Cardiac muscle cell (in vitro differentiated cells and primary cell): ENCODE results near the gene SELENOM. TPM values are rescaled to one million over a fixed set of nuclear protein-coding genes. Genes with fewer than 3 reads are reported as not detected.

Experiments
- DNase-seq, 2 donors: peaks; one replicate each; pipeline versions ENCODE4 v3.0.0 to v3.0.0-alpha.2; 2010 to 2017; ENCODE audit warnings: low read depth in 1 of 2, low spot score in 1 of 2
- H3K27ac ChIP-seq: fragments of 200-600 bp; sonication (generic); 2 replicates; pipeline ENCODE4 v1.5.1; 2016
- H3K27me3 ChIP-seq: fragments of 200-600 bp; sonication (generic); 2 replicates; pipeline ENCODE4 v1.6.0; 2016; ENCODE audit warnings: control low read depth
- H3K36me3 ChIP-seq: fragments of 200-600 bp; sonication (generic); 2 replicates; pipeline ENCODE4 v1.5.1; 2016; ENCODE audit warnings: control low read depth
- H3K4me1 ChIP-seq: fragments of 200-600 bp; sonication (generic); 2 replicates; pipeline ENCODE4 v1.8.1; 2017; ENCODE audit warnings: low read depth, mild to moderate bottlenecking, mixed run types
- H3K4me3 ChIP-seq: fragments of 200-600 bp; sonication (generic); 2 replicates; pipeline ENCODE4 v1.5.1; 2016; ENCODE audit warnings: mild to moderate bottlenecking
- H3K9me3 ChIP-seq: fragments of 200-600 bp; sonication (generic); 2 replicates; pipeline ENCODE4 v1.5.1; 2017; ENCODE audit warnings: low read depth, mild to moderate bottlenecking, control low read depth
- polyA plus RNA-seq: library from polyadenylated mRNA; unstranded; fragments of >200 nt; fragmentation: Nextera tagmentation; extraction: Ambion mirVana; gene quantifications from 2 replicates; pipeline ENCODE4 v1.2.1, GENCODE V29; 2016
- total RNA-seq: library from RNA; depleted of rRNA; stranded (reverse); fragments of >200 nt; gene quantifications from 2 replicates; pipeline ENCODE4 v1.2.3, GENCODE V29; 2016
- TF ChIP-seq, protein P1 (sequence below): IDR thresholded peaks from 2 replicates; pipeline ENCODE4 v1.5.1; 2012; ENCODE audit warnings: low read depth, mild to moderate bottlenecking, low read length

SELENOM gene
- total and polyA plus RNA-seq, 2 experiments from 2014 or later: 84.0 to 88.8 TPM

DNA sequence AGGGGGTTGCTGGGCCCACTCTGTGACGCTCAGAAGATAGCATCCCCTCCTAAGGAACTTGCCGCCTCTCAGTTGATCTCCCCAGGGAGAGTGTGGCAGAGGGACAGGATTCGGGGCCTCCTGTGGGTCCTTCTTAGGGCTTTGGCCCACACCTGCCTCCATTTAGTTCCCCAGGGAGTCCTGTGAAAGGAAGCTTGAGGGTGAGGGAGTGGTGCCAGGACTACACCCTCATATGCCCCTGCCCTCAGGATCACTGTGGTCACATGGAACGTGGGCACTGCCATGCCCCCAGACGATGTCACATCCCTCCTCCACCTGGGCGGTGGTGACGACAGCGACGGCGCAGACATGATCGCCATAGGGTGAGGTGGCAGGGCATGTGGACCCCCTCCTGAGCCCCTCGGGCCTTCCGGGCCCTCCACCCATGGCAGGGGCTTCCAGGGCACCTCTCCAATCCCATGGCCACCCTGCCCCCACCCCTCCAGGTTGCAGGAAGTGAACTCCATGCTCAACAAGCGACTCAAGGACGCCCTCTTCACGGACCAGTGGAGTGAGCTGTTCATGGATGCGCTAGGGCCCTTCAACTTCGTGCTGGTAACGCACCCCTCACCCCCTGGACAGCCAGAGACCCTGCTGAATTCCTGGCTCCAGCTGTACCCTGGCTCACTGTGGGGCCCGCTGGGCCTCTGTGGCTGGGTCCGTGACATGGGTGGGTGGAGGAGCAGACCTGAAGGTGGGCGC lies 18.9 kb upstream of the SELENOM start:
- TF ChIP-seq, protein P1, sequence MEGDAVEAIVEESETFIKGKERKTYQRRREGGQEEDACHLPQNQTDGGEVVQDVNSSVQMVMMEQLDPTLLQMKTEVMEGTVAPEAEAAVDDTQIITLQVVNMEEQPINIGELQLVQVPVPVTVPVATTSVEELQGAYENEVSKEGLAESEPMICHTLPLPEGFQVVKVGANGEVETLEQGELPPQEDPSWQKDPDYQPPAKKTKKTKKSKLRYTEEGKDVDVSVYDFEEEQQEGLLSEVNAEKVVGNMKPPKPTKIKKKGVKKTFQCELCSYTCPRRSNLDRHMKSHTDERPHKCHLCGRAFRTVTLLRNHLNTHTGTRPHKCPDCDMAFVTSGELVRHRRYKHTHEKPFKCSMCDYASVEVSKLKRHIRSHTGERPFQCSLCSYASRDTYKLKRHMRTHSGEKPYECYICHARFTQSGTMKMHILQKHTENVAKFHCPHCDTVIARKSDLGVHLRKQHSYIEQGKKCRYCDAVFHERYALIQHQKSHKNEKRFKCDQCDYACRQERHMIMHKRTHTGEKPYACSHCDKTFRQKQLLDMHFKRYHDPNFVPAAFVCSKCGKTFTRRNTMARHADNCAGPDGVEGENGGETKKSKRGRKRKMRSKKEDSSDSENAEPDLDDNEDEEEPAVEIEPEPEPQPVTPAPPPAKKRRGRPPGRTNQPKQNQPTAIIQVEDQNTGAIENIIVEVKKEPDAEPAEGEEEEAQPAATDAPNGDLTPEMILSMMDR: no peak
- Histone ChIP-seq H3K36me3 (no peaks in the 10 kb centered on the region), H3K4me1 (peaks cover 14% of the 10 kb centered on the region), H3K27ac (no peak overlapping the region), H3K9me3 (no peaks in the 10 kb centered on the region), H3K27me3 (no peaks in the 10 kb centered on the region), H3K4me3 (no peak overlapping the region)
- no peak for DNase-seq

DNA sequence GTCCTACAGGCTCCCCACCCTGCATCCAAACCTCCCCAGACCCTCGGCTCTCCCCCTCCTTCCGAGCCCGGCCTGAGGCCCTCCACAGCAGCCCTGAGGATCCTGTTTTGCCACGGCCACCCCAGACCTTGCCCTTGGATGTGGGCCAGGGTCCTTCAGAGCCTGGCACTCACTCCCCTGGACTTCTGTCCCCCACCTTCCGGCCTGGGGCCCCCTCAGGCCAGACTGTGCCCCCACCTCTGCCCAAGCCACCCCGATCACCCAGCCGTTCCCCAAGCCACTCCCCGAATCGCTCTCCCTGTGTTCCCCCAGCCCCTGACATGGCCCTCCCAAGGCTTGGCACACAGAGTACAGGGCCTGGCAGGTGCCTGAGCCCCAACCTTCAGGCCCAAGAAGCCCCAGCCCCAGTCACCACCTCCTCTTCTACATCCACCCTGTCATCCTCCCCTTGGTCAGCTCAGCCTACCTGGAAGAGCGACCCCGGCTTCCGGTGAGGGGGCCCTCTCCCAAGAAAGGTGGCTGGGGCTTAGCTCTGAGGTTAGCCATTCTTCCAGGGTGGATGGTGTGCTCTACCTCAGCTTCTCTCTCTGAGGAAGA lies 18.3 kb upstream of the SELENOM start:
- no peaks in the 10 kb centered on the region for H3K9me3 ChIP-seq
- no peaks in the 10 kb centered on the region for H3K36me3 ChIP-seq
- H3K4me3 ChIP-seq: no peak overlapping the region
- H3K4me1 ChIP-seq: peaks cover 16% of the 10 kb centered on the region
- H3K27ac ChIP-seq: no peak overlapping the region
- no peak for DNase-seq
- H3K27me3 ChIP-seq: no peaks in the 10 kb centered on the region
- TF ChIP-seq, protein P1: no peak

DNA sequence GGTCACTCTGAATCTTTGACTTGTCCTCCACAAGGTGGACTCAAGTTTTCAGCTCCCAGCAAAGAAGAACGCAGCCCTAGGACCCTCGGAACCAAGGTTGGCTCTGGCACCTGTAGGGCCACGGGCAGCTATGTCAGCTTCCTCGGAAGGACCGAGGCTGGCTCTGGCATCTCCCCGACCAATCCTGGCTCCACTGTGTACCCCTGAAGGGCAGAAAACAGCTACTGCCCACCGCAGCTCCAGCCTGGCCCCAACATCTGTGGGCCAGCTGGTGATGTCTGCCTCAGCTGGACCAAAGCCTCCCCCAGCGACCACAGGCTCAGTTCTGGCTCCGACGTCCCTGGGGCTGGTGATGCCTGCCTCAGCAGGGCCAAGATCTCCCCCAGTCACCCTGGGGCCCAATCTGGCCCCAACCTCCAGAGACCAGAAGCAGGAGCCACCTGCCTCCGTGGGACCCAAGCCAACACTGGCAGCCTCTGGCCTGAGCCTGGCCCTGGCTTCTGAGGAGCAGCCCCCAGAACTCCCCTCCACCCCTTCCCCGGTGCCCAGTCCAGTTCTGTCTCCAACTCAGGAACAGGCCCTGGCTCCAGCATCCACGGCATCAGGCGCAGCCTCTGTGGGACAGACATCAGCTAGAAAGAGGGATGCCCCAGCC lies 17.6 kb upstream of the SELENOM start:
- Histone ChIP-seq H3K4me3 (no peak overlapping the region), H3K27ac (no peak overlapping the region), H3K9me3 (no peaks in the 10 kb centered on the region), H3K4me1 (peaks cover 23% of the 10 kb centered on the region), H3K27me3 (no peaks in the 10 kb centered on the region), H3K36me3 (no peaks in the 10 kb centered on the region)
- no peak for DNase-seq
- TF ChIP-seq, protein P1: no peak

DNA sequence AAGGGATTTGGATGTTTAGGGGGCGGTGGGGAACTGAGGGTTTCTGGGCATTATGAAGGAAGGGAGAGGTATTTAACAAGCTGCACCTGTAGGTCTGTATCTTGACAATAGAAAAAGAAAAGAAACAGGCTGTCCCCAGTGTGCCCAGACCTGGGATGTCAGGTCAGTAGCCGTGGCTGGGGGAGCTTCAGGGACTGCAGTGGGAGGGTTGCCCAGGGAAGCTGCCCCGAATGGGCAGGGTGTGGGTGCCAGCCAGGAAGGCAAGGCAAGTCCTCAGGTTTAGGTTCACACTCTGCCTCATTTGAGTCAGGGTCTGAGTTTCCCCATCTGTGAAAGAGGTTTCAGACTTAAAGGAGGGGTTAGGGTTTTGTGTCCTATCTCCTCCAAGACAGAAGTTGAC lies 16.9 kb upstream of the SELENOM start:
- H3K27me3 ChIP-seq: no peaks in the 10 kb centered on the region
- TF ChIP-seq, protein P1: no peak
- H3K9me3 ChIP-seq: no peaks in the 10 kb centered on the region
- H3K4me3 ChIP-seq: no peak overlapping the region
- H3K36me3 ChIP-seq: no peaks in the 10 kb centered on the region
- H3K27ac ChIP-seq: no peak overlapping the region
- H3K4me1 ChIP-seq: peaks cover 29% of the 10 kb centered on the region
- DNase-seq: no peak

DNA sequence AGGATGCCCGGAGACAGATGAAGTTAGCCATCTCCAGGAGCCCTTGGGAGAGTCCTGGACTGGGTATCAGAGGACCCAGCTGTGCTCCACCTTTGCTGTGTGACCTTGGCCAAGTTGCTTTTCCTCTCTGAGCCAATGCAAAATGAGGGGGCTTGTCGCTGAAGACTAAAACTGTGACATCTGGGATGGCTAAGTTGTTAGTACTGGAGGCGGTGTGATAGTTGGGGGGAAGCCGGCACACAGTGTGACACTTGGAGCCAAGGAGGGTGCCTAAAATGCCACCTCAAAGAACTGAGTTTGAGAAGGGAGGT lies 15.9 kb upstream of the SELENOM start:
- Histone ChIP-seq H3K9me3 (no peaks in the 10 kb centered on the region), H3K27me3 (no peaks in the 10 kb centered on the region), H3K4me1 (peaks cover 40% of the 10 kb centered on the region), H3K36me3 (no peaks in the 10 kb centered on the region), H3K4me3 (peak overlapping the region; percentile 56), H3K27ac (peak overlapping the region; percentile 81)
- no peak for DNase-seq
- TF ChIP-seq, protein P1: no peak
